ENCODE data around the gene PCP4L1. TPM values are rescaled to one million over a fixed set of nuclear protein-coding genes. Genes with fewer than 3 reads are reported as not detected.

The PCP4L1 gene
- total RNA-seq, 1 donor from 2014 or later: not detected

DNA sequence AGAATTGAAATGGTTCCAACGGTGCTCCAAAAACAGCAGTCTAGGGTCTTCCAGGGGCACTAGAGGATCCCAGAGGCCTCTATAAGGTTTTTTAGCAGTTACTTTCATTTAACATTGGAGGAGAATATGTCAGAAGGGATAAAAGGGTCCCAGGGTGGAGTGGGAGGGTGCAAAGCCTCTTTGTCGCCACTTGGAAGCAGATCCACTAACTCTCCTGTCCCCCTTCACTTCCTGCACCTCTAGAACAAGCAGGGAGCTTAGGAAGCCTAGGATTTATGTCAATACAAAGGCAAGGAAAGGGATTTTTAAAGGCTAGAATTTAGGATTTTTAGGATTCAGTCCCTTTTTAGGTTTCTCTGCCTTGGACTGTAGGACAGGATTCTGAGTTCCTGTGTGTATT lies 8.3 kb downstream of the PCP4L1 start:
- DNase-seq (ENCODE audit: low read depth in 2 of 2): no peak

GRCh38 chr1:161267321-161267720 lies 8.8 kb downstream of the PCP4L1 start:
- DNase-seq (ENCODE audit: low read depth in 2 of 2): no peak

DNA sequence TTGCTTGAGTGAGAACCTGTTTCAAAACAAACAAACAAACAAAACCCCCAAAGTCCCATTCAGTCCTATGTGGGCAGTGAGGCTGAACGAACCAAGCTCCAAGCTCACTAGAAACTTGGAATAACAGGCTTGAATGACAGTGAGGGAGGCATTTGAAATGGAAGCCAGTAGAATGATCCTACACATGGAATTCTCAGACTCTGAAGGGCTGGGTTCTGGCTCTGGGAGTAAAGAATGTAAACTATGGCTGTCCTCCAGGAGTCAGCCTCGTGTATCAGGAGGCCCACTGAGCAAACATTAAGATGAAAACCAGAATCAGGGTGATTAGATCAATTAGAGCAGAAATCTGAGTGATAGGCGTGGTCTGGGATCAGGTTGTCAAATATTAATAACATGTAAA lies 14.9 kb downstream of the PCP4L1 start:
- DNase-seq (ENCODE audit: low read depth in 2 of 2): no peak

DNA sequence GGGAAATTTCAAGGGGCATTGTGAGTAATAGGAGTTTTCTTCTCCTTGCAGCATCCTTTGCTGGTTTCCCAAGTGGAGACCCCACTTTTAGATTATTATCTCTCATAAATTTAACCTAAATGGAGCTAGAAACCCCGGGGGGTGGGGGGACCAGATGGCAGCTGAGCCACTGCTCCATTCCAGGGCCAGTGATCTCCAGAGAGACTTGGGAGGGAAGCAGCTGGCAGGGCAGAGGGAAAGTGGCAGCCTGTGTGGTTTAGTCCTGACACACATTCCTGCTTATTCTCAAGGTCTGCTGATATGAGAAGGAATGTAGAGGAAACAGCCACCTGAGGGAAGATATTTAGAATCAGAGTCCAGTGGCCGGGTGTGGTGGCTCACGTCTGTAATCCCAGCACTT lies 16.3 kb downstream of the PCP4L1 start:
- DNase-seq (ENCODE audit: low read depth in 2 of 2): no peak

DNA sequence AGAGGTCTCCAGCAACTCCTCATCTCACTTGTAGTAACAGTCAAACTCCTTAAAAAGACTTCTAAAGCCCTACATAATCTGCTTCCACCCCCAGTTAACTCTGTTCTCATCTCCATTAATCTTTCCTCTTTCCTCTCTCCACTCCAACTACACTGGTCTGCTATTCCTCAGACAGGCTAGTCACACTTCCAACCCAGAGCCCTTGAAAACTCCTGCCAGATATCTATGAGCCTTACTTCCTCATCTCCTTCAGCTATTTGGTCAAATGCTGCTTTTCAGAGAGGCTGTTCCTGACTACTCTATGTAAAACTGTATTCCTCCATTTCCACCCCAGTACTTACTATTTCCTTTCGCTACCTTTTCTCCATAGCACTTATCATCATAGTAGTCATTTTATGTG lies 24.4 kb downstream of the PCP4L1 start:
- no peak for DNase-seq (ENCODE audit: low read depth in 2 of 2)

DNA sequence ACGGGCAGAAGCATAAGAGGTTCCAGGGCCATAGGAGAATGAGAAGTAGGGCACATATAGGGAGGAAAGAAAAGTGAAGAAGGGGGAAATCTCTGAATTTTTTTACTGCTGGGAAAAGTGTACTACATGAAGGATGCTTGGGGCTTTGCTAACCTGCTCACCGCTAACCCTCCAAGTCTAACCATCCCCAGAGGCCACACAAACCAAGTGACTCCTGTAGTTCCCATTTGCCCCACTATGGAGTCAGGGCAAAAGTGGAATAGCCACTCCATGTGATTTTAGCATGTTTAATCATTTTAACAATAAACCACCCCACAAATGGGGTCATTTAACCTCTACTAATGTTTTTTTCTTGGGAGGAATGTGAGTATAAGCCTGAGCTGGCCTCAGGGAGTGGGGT lies 26.6 kb downstream of the PCP4L1 start:
- DNase-seq (ENCODE audit: low read depth in 2 of 2): no peak

DNA sequence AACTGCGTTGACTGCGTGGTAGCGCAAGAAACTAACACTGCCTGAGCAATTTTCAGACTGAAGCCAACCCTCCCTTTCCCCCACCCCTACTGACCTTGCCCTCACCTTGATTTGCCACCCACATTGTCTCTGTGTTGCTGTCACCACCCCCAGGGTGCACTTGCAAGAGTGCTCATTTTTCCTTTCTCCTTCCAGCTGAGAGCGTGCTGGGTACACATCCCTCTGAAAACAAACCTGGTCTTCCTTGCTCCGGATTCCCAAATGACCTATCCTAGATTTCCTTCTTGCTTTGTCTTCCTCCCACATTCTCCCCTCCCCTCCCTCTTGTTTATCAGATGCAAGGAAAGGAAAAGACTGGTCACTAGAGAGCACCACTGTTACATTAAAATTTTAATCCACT lies 27.0 kb downstream of the PCP4L1 start:
- DNase-seq (ENCODE audit: low read depth in 2 of 2): no peak

DNA sequence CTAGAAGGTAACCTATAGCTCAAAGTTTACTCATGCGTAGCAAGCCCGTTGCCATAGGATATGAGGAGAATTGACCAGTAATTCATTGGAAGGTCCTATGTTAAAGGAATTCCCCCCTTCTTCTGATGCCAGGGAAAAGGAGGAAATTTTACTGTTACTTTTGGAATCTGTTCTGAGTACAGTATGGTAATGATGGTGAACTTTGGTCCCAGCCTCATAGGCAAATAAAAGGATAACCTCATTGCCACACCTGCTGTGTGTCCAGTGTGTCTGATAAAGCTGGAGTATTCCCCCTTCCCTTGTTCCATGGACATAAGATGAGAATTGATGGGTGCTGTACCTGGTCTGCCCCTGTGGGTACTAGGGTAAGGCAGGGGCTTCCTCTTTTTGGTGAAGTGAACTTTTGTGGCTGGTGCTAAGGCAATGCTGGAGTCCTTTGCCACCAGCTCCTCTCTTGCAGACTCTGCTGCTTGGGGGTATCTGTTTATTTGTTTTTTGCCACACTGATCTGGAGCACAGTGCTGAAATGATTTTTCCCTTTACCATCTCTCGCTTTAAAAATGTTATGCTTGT lies 29.0 kb downstream of the PCP4L1 start:
- no peak for DNase-seq (ENCODE audit: low read depth in 2 of 2)

DNA sequence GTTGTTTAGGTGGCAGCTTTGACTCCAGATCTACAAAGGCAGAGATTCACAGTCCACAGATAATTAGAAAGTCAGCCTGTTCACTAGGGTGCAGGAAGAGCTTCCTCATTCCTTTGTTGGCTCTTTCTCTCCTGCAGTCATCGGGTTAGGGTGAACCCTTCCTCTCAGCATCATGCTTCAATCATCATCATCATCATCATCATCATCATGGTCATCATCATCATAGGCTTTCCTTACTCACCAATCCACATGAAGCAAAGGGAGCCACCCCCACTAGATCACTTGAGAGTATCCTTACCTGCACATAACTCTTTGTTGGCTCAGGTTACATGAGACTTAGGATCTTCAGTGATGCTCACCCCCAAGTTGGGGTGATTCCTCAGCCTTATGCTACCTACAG lies 32.2 kb downstream of the PCP4L1 start:
- no peak for DNase-seq (ENCODE audit: low read depth in 2 of 2)

GRCh38 chr1:161297415-161297814 lies 38.9 kb downstream of the PCP4L1 start:
- DNase-seq (ENCODE audit: low read depth in 2 of 2): no peak

DNA sequence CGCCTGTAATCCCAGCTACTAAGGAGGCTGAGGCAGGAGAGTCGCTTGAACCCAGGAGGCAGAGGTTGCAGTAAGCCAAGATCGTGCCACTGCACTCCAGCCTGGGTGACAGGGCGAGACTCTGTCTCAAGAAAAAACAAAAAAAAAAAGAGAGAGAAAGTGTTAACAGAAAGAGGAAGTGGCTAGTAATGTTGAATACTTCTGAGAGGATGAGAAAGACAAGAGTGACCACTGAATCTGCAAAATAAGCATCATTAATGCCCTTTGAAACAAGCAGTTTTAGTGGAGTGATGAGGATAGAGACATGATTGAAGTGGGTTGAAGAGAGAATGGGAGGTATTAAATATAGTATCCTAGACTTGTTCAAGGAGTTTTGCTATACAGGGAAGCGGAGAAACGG lies 39.6 kb downstream of the PCP4L1 start:
- DNase-seq (ENCODE audit: low read depth in 2 of 2): no peak

DNA sequence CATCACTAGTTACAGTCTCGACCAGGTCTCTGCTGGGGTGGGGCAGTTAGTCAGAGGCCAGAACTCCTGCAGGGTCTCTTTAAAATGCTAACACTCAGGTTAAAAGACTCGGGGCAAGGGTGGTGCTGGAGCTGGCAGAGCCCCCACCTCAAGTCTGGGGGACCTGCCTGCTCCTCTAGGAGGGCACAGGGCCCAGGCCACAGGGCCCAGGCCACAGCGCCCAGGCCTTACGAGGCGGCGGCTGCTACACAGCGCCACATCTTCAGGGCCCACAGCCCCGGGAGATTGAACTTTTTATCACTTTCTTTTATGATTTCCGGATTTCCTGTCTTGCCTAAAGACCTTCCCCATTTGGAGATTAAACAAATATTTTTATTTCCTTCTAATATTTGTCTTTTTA lies 40.8 kb downstream of the PCP4L1 start:
- no peak for DNase-seq (ENCODE audit: low read depth in 2 of 2)

- DNase-seq (ENCODE audit: low read depth in 2 of 2): no peak
Observed at GRCh38 chr1:161300478-161300877, 41.9 kb downstream of the PCP4L1 start.

GRCh38 chr1:161304927-161305866 lies 46.7 kb downstream of the PCP4L1 start:
- DNase-seq (ENCODE audit: low read depth in 2 of 2): no peak

DNA sequence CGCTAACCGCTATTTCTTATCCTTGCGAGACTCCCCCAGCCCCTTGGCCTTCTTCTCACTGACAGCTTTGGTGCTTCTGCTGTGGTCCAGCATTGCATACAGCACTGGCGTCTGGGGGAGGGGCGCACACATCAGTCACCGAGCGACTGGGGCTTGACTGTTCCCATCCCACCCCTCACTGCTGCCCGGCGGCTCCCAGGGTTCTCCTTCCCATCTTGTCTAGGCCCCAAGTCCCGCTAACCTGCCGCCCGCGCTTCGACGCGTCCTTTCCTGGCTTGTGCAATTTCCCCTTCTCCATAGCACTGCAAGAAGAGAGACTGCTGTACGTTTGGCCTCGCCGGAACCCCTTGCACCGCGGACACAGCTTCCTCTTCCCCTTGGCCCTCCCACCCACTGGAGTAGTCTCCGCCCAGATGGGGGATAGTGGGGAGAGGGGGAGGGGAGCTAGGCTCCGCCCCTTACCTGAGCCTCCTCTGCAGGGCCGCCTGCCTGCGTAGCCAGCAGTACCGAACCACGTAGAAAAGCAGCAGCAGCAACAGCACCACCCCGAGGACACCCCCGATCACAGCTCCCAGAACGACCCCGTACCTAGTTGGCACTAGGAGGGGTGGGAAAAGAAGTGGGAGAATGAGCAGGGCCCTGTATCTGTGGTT lies 47.4 kb downstream of the PCP4L1 start:
- peak; percentile 59 to 74 for DNase-seq (ENCODE audit: low read depth in 2 of 2)

- peak; percentile 17 to 73 for DNase-seq (ENCODE audit: low read depth in 2 of 2)
Observed at GRCh38 chr1:161307230-161307768, 48.8 kb downstream of the PCP4L1 start.

- no peak for DNase-seq (ENCODE audit: low read depth in 2 of 2)
Observed at GRCh38 chr1:161307892-161308638, 49.5 kb downstream of the PCP4L1 start.

DNA sequence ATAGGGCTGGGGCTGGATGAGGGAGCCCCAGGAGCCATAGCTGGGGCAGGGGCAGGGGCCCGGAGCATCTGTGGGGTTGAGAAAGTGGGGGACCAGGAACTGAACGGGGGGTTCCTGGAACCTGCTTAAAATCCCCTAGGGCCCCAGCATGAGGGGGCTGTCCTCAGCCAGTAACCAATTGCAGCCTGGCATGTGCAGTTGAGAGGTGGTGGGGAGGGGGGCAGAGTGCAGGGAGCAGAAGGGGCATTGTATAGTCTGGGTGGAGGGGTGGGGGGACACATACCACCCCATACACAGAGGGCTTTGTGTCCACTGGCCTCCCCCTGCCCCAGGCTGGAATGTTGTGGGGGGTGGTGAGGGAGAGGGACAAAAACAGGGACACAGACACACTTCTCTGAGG lies 51.3 kb downstream of the PCP4L1 start, which contains the start of gene MPZ:
Gene MPZ (minus strand): TSS at position 101 of the 400 bp plus-strand sequence. CDS start 63 bp downstream, at position 38.
- DNase-seq (ENCODE audit: low read depth in 2 of 2): no peak

DNA sequence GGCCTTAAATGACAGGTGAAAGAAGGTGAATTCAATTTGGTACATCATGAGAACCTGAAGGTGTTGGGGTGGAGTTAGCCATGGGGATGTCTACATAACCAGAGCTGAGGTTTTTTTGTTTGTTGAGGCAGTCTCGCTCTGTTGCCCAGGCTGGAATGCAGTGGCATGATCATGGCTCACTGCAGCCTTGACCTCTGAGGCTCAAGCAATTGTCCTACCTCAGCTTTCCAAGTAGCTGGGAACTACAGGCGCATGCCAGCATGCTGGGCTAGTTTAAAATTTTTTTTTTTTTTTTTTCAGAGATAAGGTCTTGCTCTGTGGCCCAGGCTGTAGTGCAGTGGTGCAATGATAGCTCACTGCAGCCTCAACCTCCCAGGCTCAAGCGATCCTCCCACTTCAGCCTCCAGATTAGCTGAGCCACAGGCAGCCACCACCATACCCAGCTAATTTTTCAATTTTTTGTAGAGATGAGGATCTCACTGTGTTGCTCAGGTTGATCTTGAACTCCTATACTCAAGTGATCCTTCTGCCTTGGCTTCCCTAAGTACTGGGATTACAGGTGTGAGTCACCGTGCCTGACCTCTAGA lies 53.1 kb downstream of the PCP4L1 start:
- DNase-seq (ENCODE audit: low read depth in 2 of 2): no peak

DNA sequence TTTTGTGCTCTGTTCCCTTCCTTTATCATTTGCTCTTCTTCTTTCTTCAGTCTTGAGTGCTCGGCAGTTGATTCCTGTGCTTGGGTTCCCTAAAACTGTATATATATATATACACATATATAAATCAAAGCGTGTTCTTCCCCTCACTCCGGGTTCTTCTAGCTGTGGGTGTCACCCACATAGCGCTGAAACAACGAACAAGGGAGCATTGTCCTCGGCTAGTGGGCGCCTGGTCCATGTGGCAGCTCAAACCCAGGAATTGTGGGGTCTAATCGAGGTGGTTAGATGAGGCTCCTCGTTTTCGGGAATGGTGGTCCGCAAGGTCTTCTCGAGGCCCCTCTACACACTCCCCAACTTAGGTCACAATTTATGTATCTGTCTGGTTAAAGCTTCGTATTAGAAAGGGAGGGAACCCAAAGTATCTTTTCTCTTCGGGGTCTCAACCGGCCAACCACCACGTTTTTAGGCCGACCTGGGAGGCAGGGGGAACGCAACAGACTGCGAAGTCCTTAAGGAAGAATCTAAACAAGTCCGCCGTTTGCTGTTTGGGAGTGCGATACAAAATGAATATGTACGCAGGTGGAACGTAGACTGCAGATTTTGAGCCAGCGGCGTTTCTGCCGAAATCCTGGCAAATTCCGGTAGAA lies 55.1 kb downstream of the PCP4L1 start:
- DNase-seq (ENCODE audit: low read depth in 2 of 2): no peak
